MM.1S (cell line): Measurements from ENCODE around the gene AMZ2.

ENCODE experiments used
- EZH2 ChIP-seq: fragments of 300-600 bp; sonication (generic); optimal IDR thresholded peaks from 2 replicates; pipeline ENCODE3; 2017; ENCODE audit warnings: low read depth, mild to moderate bottlenecking, antibody characterized with exemption, low read length, mixed read lengths
- EZH2phosphoT487 ChIP-seq: fragments of 300-600 bp; sonication (generic); IDR thresholded peaks from 2 replicates; pipeline ENCODE4 v1.6.1; 2018; ENCODE audit warnings: antibody characterized with exemption, low read length
- TF ChIP-seq, protein P1 (sequence below): fragments of 300-600 bp; sonication (generic); IDR thresholded peaks from 2 replicates; pipeline ENCODE4 v1.5.1; 2016; ENCODE audit warnings: antibody characterized with exemption, low read length, mixed read lengths

DNA sequence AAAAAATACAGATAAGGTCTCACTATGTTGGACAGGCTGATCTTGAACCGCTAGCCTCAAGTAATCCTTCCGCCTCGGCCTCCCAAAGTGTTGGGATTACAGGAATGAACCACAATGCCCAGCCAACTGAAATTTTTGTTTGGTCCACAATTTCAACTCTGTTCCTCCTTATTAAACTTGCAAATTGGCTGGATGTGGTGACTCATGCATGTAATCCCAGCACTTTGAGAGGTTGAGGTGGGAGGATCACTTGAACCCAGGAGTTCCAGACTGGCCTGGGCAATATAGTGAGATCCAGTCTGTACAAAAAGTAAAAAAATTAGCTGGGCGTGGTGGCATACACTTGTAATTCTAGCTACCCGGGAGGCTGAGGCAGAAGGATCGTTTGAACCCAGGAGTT, 56.9 kb downstream of the AMZ2 start:
- TF ChIP-seq, protein P1, sequence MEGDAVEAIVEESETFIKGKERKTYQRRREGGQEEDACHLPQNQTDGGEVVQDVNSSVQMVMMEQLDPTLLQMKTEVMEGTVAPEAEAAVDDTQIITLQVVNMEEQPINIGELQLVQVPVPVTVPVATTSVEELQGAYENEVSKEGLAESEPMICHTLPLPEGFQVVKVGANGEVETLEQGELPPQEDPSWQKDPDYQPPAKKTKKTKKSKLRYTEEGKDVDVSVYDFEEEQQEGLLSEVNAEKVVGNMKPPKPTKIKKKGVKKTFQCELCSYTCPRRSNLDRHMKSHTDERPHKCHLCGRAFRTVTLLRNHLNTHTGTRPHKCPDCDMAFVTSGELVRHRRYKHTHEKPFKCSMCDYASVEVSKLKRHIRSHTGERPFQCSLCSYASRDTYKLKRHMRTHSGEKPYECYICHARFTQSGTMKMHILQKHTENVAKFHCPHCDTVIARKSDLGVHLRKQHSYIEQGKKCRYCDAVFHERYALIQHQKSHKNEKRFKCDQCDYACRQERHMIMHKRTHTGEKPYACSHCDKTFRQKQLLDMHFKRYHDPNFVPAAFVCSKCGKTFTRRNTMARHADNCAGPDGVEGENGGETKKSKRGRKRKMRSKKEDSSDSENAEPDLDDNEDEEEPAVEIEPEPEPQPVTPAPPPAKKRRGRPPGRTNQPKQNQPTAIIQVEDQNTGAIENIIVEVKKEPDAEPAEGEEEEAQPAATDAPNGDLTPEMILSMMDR = no peak
- TF ChIP-seq EZH2phosphoT487 (no peak), EZH2 (no peak)
